HG02678 (cell line): ENCODE measurements around the gene ZNF839.
"Not testable (repeated sequence)": the region's sequence is repeated elsewhere in the genome, so short reads cannot be mapped to it uniquely, and the experiment has no call there.

Source experiments
- ATAC-seq: cut with Tn5 transposase; IDR thresholded peaks from one replicate; pipeline ENCODE4 v1.9.1; 2021; ENCODE audit warnings: mild to moderate bottlenecking, moderate library complexity; ENCODE audit not compliant: unreplicated experiment

Gene ZNF839

GRCh38 chr14:102319351-102320032 is at the start of gene ZNF839:
Gene ZNF839, plus strand, starts transcription at chr14:102319746. Its CDS starts 20 bp downstream, at chr14:102319766.
- ATAC-seq: peak; percentile 57

GRCh38 chr14:102272392-102272791 is 47.2 kb upstream of the ZNF839 start:
- no peak for ATAC-seq

- no peak for ATAC-seq
These were observed 43.7 kb upstream of the ZNF839 start for GRCh38 chr14:102275866-102276265.

GRCh38 chr14:102277874-102278630 is 41.5 kb upstream of the ZNF839 start:
- no peak for ATAC-seq

- no peak for ATAC-seq
These were observed 41.0 kb upstream of the ZNF839 start for GRCh38 chr14:102278631-102278935.

- no peak for ATAC-seq
These were observed 40.3 kb upstream of the ZNF839 start for GRCh38 chr14:102279282-102279681.

GRCh38 chr14:102279688-102280348 is 39.7 kb upstream of the ZNF839 start:
- no peak for ATAC-seq

GRCh38 chr14:102280376-102280962 is 39.1 kb upstream of the ZNF839 start:
- no peak for ATAC-seq

GRCh38 chr14:102282751-102283465 is 36.6 kb upstream of the ZNF839 start:
- no peak for ATAC-seq

GRCh38 chr14:102283631-102284129 is 35.9 kb upstream of the ZNF839 start:
- ATAC-seq: no peak

- ATAC-seq: no peak
These were observed 34.4 kb upstream of the ZNF839 start for GRCh38 chr14:102285106-102285505.

GRCh38 chr14:102288139-102288538 is 31.4 kb upstream of the ZNF839 start:
- no peak for ATAC-seq

GRCh38 chr14:102292441-102292840 is 27.1 kb upstream of the ZNF839 start:
- no peak for ATAC-seq

- ATAC-seq: no peak
These were observed 25.8 kb upstream of the ZNF839 start for GRCh38 chr14:102293781-102294180.

GRCh38 chr14:102295270-102295669 is 24.3 kb upstream of the ZNF839 start:
- ATAC-seq: no peak

GRCh38 chr14:102297436-102298170 is 21.9 kb upstream of the ZNF839 start:
- no peak for ATAC-seq

- not testable (repeated sequence) for ATAC-seq
These were observed 21.1 kb upstream of the ZNF839 start for GRCh38 chr14:102298303-102299070.

GRCh38 chr14:102303664-102304063 is 15.9 kb upstream of the ZNF839 start:
- no peak for ATAC-seq
